Activated CD8-positive, alpha-beta T cell treated with anti-CD3 and anti-CD28 coated beads for 36 hours (primary cell): ENCODE results near the gene YARS1. TPM values are rescaled to one million over a fixed set of nuclear protein-coding genes. Genes with fewer than 3 reads are reported as not detected.
A peak's percentile ranks its signal among the peaks of the same experiment; 100 is the strongest.

Experiments
- ATAC-seq: fragments of 200-7000 bp; cut with Tn5 transposase; one replicate; pipeline ENCODE4 v1.10.0; 2021; ENCODE audit warnings: mild to moderate bottlenecking, moderate library complexity
- CTCF ChIA-PET: fragments of 350-600 bp; sonication (Branson Sonifier 250); formaldehyde crosslinking; loops from one replicate; lab custom pipeline; 2021; ENCODE audit warnings: antibody characterized with exemption; lab: Charles Lee
- POLR2A ChIA-PET: fragments of 350-600 bp; sonication (Branson Sonifier 250); formaldehyde crosslinking; loops from one replicate; lab custom pipeline; 2021; ENCODE audit warnings: antibody characterized with exemption; lab: Charles Lee
- DNase-seq: peaks from one replicate; pipeline ENCODE4 v3.0.0-alpha.2; 2020
- H3K27ac Mint-ChIP-seq: one replicate; pipeline ENCODE4 v1.8.0; 2021; ENCODE audit warnings: mild to moderate bottlenecking, mixed read lengths
- H3K27me3 Mint-ChIP-seq: one replicate; pipeline ENCODE4 v1.8.0; 2021; ENCODE audit warnings: mixed read lengths
- H3K36me3 Mint-ChIP-seq: one replicate; pipeline ENCODE4 v1.8.0; 2021; ENCODE audit warnings: low read depth, mixed read lengths
- H3K4me1 Mint-ChIP-seq: one replicate; pipeline ENCODE4 v1.8.0; 2021; ENCODE audit warnings: low read depth, mixed read lengths
- H3K4me3 Mint-ChIP-seq: one replicate; pipeline ENCODE4 v1.8.0; 2021; ENCODE audit warnings: mild to moderate bottlenecking, moderate library complexity, mixed read lengths
- H3K9me3 Mint-ChIP-seq: one replicate; pipeline ENCODE4 v1.8.0; 2021; ENCODE audit warnings: mixed read lengths
- CTCF ChIP-seq: fragments of 200-600 bp; IDR thresholded peaks from one replicate; pipeline ENCODE4 v1.8.0; 2022; ENCODE audit warnings: antibody characterized with exemption, mild to moderate bottlenecking
- intact Hi-C: fragments of 100-400 bp; cut with micrococcal nuclease; formaldehyde crosslinking; loops from one replicate; pipeline ENCODE4 v1.10.0; 2022
- total RNA-seq, 2 experiments: library from RNA; stranded (reverse); gene quantifications; one replicate each; pipeline ENCODE4 v1.2.3, GENCODE V29; 2021

The YARS1 gene
- total RNA-seq, 2 experiments from 2014 or later: 231 to 238 TPM

GRCh38 chr1:32863218-32863880 lies 46.2 kb upstream of the YARS1 start:
- intact Hi-C loops: no loop called here
- Mint-ChIP-seq H3K27me3 (no peaks in the 10 kb centered on the region), H3K9me3 (no peaks in the 10 kb centered on the region), H3K4me1 (no peaks in the 10 kb centered on the region), H3K36me3 (peaks cover 5% of the 10 kb centered on the region), H3K4me3 (no peak overlapping the region), H3K27ac (no peak overlapping the region)
- CTCF ChIA-PET: interaction anchor here (0.9 to 1.4 kb wide), 2 partner anchors 12 to 151 kb away, joined by 3 to 5 read pairs; no protein-coding TSS in a partner anchor
- POLR2A ChIA-PET: no interaction called here
- TF ChIP-seq CTCF: no peak
- DNase-seq (no peak), ATAC-seq (no peak)

- DNase-seq (no peak), ATAC-seq (no peak)
- no peaks in the 10 kb centered on the region for H3K4me1 Mint-ChIP-seq
- POLR2A ChIA-PET: interaction anchor here (1.5 kb wide), 1 partner anchor 11 kb away, joined by 5 read pairs; no protein-coding TSS in a partner anchor
- H3K27ac Mint-ChIP-seq: no peak overlapping the region
- no peak overlapping the region for H3K4me3 Mint-ChIP-seq
- no peak for TF ChIP-seq CTCF
- H3K36me3 Mint-ChIP-seq: peaks cover 5% of the 10 kb centered on the region
- H3K27me3 Mint-ChIP-seq: no peaks in the 10 kb centered on the region
- CTCF ChIA-PET: interaction anchor here (0.6 to 1.2 kb wide), 3 partner anchors 140 to 150 kb away, joined by 3 to 5 read pairs (median 3); no protein-coding TSS in a partner anchor
- intact Hi-C loops: no loop called here
- no peaks in the 10 kb centered on the region for H3K9me3 Mint-ChIP-seq
Measured at GRCh38 chr1:32861904-32862695, 44.9 kb upstream of the YARS1 start.

- DNase-seq: no peak
- H3K36me3 Mint-ChIP-seq: peaks cover 6% of the 10 kb centered on the region
- no peak for TF ChIP-seq CTCF
- ChIA-PET POLR2A (no interaction called here), CTCF (interaction anchor here (1.2 to 2.2 kb wide), 2 partner anchors 16 to 32 kb away, joined by 5 to 10 read pairs; no protein-coding TSS in a partner anchor)
- H3K4me1 Mint-ChIP-seq: no peaks in the 10 kb centered on the region
- ATAC-seq: no peak
- no peak overlapping the region for H3K4me3 Mint-ChIP-seq
- H3K9me3 Mint-ChIP-seq: no peaks in the 10 kb centered on the region
- intact Hi-C loops: no loop called here
- no peak overlapping the region for H3K27ac Mint-ChIP-seq
- H3K27me3 Mint-ChIP-seq: no peaks in the 10 kb centered on the region
Measured at GRCh38 chr1:32860566-32860965, 43.4 kb upstream of the YARS1 start.

- ATAC-seq (no peak), DNase-seq (no peak)
- Mint-ChIP-seq H3K27ac (peak overlapping the region; percentile 9), H3K27me3 (no peaks in the 10 kb centered on the region), H3K4me1 (no peaks in the 10 kb centered on the region), H3K9me3 (no peaks in the 10 kb centered on the region), H3K4me3 (no peak overlapping the region), H3K36me3 (peaks cover 6% of the 10 kb centered on the region)
- no peak for TF ChIP-seq CTCF
- ChIA-PET POLR2A (no interaction called here), CTCF (interaction anchor here (1.2 to 2.2 kb wide), 2 partner anchors 16 to 33 kb away, joined by 5 to 10 read pairs; no protein-coding TSS in a partner anchor)
- intact Hi-C loops: no loop called here
Measured at GRCh38 chr1:32859915-32860314, 42.8 kb upstream of the YARS1 start.
